Smooth muscle cell (in vitro differentiated cells): ENCODE measurements around the gene DUS2. TPM values are rescaled to one million over a fixed set of nuclear protein-coding genes. Genes with fewer than 3 reads are reported as not detected.

Experiments used
- DNase-seq: peaks from one replicate; lab custom pipeline; 2025; ENCODE audit not compliant: unreplicated experiment; lab: John Stamatoyannopoulos, UW
- H2AFZ ChIP-seq: fragments of 200-600 bp; sonication (generic); 2 replicates; pipeline ENCODE4 v1.6.0; 2016; ENCODE audit warnings: antibody characterized with exemption, low read depth, mild to moderate bottlenecking
- H3F3A ChIP-seq: fragments of 200-600 bp; sonication (generic); 2 replicates; pipeline ENCODE4 v1.6.0; 2017; ENCODE audit warnings: antibody characterized with exemption, low read depth
- H3K27ac ChIP-seq: fragments of 200-600 bp; sonication (generic); 2 replicates; pipeline ENCODE4 v1.5.1; 2016; ENCODE audit warnings: low read depth, mild to moderate bottlenecking
- H3K27me3 ChIP-seq: fragments of 200-600 bp; sonication (generic); 2 replicates; pipeline ENCODE4 v1.6.1; 2016; ENCODE audit warnings: low read depth, mild to moderate bottlenecking
- H3K36me3 ChIP-seq: fragments of 200-600 bp; sonication (generic); 2 replicates; pipeline ENCODE4 v1.5.1; 2016; ENCODE audit warnings: low read depth
- H3K4me1 ChIP-seq: fragments of 200-600 bp; sonication (generic); 2 replicates; pipeline ENCODE4 v1.5.1; 2016; ENCODE audit warnings: low read depth
- H3K4me2 ChIP-seq: fragments of 200-600 bp; sonication (generic); 2 replicates; pipeline ENCODE4 v1.6.0; 2016; ENCODE audit warnings: mild to moderate bottlenecking
- H3K4me3 ChIP-seq: fragments of 200-600 bp; sonication (generic); 2 replicates; pipeline ENCODE4 v1.5.1; 2016; ENCODE audit warnings: mild to moderate bottlenecking
- H3K79me2 ChIP-seq: fragments of 200-600 bp; sonication (generic); 2 replicates; pipeline ENCODE4 v1.6.0; 2016; ENCODE audit warnings: low read depth, mild to moderate bottlenecking
- H3K9ac ChIP-seq: fragments of 200-600 bp; sonication (generic); 2 replicates; pipeline ENCODE4 v1.6.0; 2016; ENCODE audit warnings: low read depth
- H3K9me3 ChIP-seq: fragments of 200-600 bp; sonication (generic); replicated peaks from 2 replicates; pipeline ENCODE4 v1.5.1; 2016; ENCODE audit warnings: low read depth
- H4K20me1 ChIP-seq: fragments of 200-600 bp; sonication (generic); 2 replicates; pipeline ENCODE4 v1.6.0; 2016; ENCODE audit warnings: low read depth
- CTCF ChIP-seq: fragments of 200-600 bp; sonication (generic); IDR thresholded peaks from 2 replicates; pipeline ENCODE4 v1.5.1; 2017; ENCODE audit warnings: borderline replicate concordance, mild to moderate bottlenecking, antibody characterized with exemption; ENCODE audit not compliant: insufficient read depth, poor library complexity, severe bottlenecking
- WGBS: methylation state at CpG from one replicate; pipeline ENCODE4 v1.1.7; 2016; ENCODE audit warnings: low lambda C conversion rate; 5-methylcytosine and 5-hydroxymethylcytosine counted together
- polyA plus RNA-seq: library from polyadenylated mRNA; unstranded; fragments of >200 nt; fragmentation: Nextera tagmentation; extraction: Ambion mirVana; gene quantifications from 2 replicates; pipeline ENCODE4 v1.2.1, GENCODE V29; 2016
- total RNA-seq: library from RNA; depleted of rRNA; stranded (reverse); fragments of >200 nt; gene quantifications from 2 replicates; pipeline ENCODE4 v1.2.3, GENCODE V29; 2014

DUS2 gene
- total RNA-seq = 9.5 and 12.1 TPM in 2 replicates
- 23.5 and 25.6 TPM in 2 replicates for polyA plus RNA-seq

GRCh38 chr16:68022728-68023537, at the start of gene DUS2, which contains the start of gene DDX28:
Gene DUS2, plus strand, starts transcription at chr16:68023284. Its CDS starts 14,740 bp downstream, at chr16:68038024.
Gene DDX28, minus strand, starts transcription at chr16:68023232. Its CDS starts 30 bp downstream, at chr16:68023202.
- H3K4me1 ChIP-seq = peaks cover 4% of the 10 kb centered on the region
- peak within 1 kb of the TSS; percentile 72 for H3K4me3 ChIP-seq
- no peaks in the 10 kb centered on the region for H3K9me3 ChIP-seq
- H3K9ac ChIP-seq = peak within 1 kb of the TSS; percentile 97
- peak within 1 kb of the TSS; percentile 84 for H3K27ac ChIP-seq
- no peak for TF ChIP-seq CTCF
- peaks cover 11% of the 10 kb centered on the region for H3K79me2 ChIP-seq
- DNase-seq = peak; percentile 76
- peak within 1 kb of the TSS; percentile 92 for H2AFZ ChIP-seq
- no peaks in the 10 kb centered on the region for H3K27me3 ChIP-seq
- no peaks in the 10 kb centered on the region for H3F3A ChIP-seq
- H3K4me2 ChIP-seq = peak within 1 kb of the TSS; percentile 94
- H3K36me3 ChIP-seq = no peaks in the 10 kb centered on the region
- H4K20me1 ChIP-seq = no peaks in the 10 kb centered on the region
- WGBS = under 1% methylated on average over 82 of the region's 84 CpGs

- no peaks in the 10 kb centered on the region for H4K20me1 ChIP-seq
- H3K4me3 ChIP-seq = no peak overlapping the region
- no peaks in the 10 kb centered on the region for H3K36me3 ChIP-seq
- H3K9me3 ChIP-seq = no peaks in the 10 kb centered on the region
- H2AFZ ChIP-seq = no peak overlapping the region
- H3K79me2 ChIP-seq = no peaks in the 10 kb centered on the region
- no peak for TF ChIP-seq CTCF
- WGBS = 84% methylated on average over 14 of the region's 14 CpGs
- H3K4me2 ChIP-seq = no peak overlapping the region
- H3K9ac ChIP-seq = no peak overlapping the region
- no peaks in the 10 kb centered on the region for H3K27me3 ChIP-seq
- no peak for DNase-seq
- H3K4me1 ChIP-seq = no peaks in the 10 kb centered on the region
- no peaks in the 10 kb centered on the region for H3F3A ChIP-seq
- no peak overlapping the region for H3K27ac ChIP-seq
These were observed 47.6 kb upstream of the DUS2 start for GRCh38 chr16:67975321-67976105.

GRCh38 chr16:67976205-67976604, 46.9 kb upstream of the DUS2 start:
- Histone ChIP-seq H3K4me3 (no peak overlapping the region), H3K27ac (no peak overlapping the region), H3F3A (no peaks in the 10 kb centered on the region), H3K9ac (no peak overlapping the region), H3K9me3 (no peaks in the 10 kb centered on the region), H4K20me1 (no peaks in the 10 kb centered on the region), H3K4me2 (no peak overlapping the region), H3K79me2 (no peaks in the 10 kb centered on the region), H3K36me3 (no peaks in the 10 kb centered on the region), H3K27me3 (no peaks in the 10 kb centered on the region), H3K4me1 (no peaks in the 10 kb centered on the region), H2AFZ (no peak overlapping the region)
- WGBS = 100% methylated on average over 2 of the region's 2 CpGs
- TF ChIP-seq CTCF = no peak
- DNase-seq = no peak
